Measurements from ENCODE around the gene TAB2. TPM values are rescaled to one million over a fixed set of nuclear protein-coding genes. Genes with fewer than 3 reads are reported as not detected.

Gene TAB2
- total RNA-seq, 1 experiment from 2014 or later, result 56.2 TPM

GRCh38 chr6:149384464-149384863, 67.0 kb downstream of the TAB2 start:
- H4K5ac ChIP-seq (ENCODE audit: insufficient read length, low read depth, low read length), result no peak overlapping the region
- no peak overlapping the region for H3K56ac ChIP-seq (ENCODE audit: insufficient read length, low read depth, low read length)
- H2BK12ac ChIP-seq (ENCODE audit: insufficient read length, low read depth, low read length), result no peak overlapping the region
- no peak overlapping the region for H4K91ac ChIP-seq (ENCODE audit: insufficient read length, low read depth, low read length)
- no peak overlapping the region for H2AFZ ChIP-seq (ENCODE audit: low read length)
- no peak overlapping the region for H4K8ac ChIP-seq (replicated peaks; ENCODE audit: insufficient read length, low read depth, low read length)
- H2BK120ac ChIP-seq (ENCODE audit: low read depth, low read length, poor library complexity, severe bottlenecking), result no peak overlapping the region
- H2BK15ac ChIP-seq (ENCODE audit: low read depth, low read length), result no peak overlapping the region
- Mint-ChIP-seq H3K4me1 (no peaks in the 10 kb centered on the region), H3K9me3 (peaks cover 0 to 2% of the 10 kb centered on the region in 2 experiments; a peak in 2 of 5 replicates), H3K27me3 (ENCODE audit: low read depth) (no peaks in the 10 kb centered on the region), H3K36me3 (ENCODE audit: insufficient read depth in 1 of 3, low read depth in 3 of 3) (peaks cover 14 to 40% (median 27%) of the 10 kb centered on the region in 3 experiments; a peak in 6 of 7 replicates), H3K27ac (no peak overlapping the region), H3K4me3 (no peak overlapping the region)
- H3K4me2 ChIP-seq (ENCODE audit: insufficient read depth, insufficient read length, low read length), result no peak overlapping the region
- H3K4ac ChIP-seq (ENCODE audit: low read depth, low read length), result no peak overlapping the region
- DNase-seq, result no peak
- H3K79me1 ChIP-seq (ENCODE audit: insufficient read depth, low read depth, low read length, poor library complexity, severe bottlenecking), result peaks cover 6% of the 10 kb centered on the region
- H3K27ac ChIP-seq (ENCODE audit: insufficient read length, low read depth, low read length), result no peak overlapping the region
- no peak overlapping the region for H2BK20ac ChIP-seq (ENCODE audit: low read depth, low read length, poor library complexity, severe bottlenecking)
- no peak overlapping the region for H3K14ac ChIP-seq (ENCODE audit: insufficient read depth, low read length)
- no peak overlapping the region for H3K23ac ChIP-seq (ENCODE audit: insufficient read length, low read depth, low read length)
- no peak overlapping the region for H2AK5ac ChIP-seq (ENCODE audit: insufficient read length, low read length)
- no peak overlapping the region for H3K18ac ChIP-seq (ENCODE audit: insufficient read length, low read depth, low read length)
- H3K9ac ChIP-seq (ENCODE audit: extremely low read depth, insufficient read length, low read length), result no peak overlapping the region
- H3K23me2 ChIP-seq (ENCODE audit: insufficient read length, low read depth, low read length, poor library complexity, severe bottlenecking), result no peaks in the 10 kb centered on the region
- H3K79me2 ChIP-seq (ENCODE audit: insufficient read depth, low read length), result no peaks in the 10 kb centered on the region; the same call in 1 of the 2 replicates
- no peaks in the 10 kb centered on the region for H3K27me3 ChIP-seq (ENCODE audit: insufficient read depth, low read length)
- H2BK5ac ChIP-seq (ENCODE audit: insufficient read length, low read length), result no peak overlapping the region
- no peaks in the 10 kb centered on the region for H3K4me1 ChIP-seq (ENCODE audit: insufficient read depth, low read length)
- H3K9me3 ChIP-seq (ENCODE audit: control insufficient read depth, low read depth, low read length), result no peaks in the 10 kb centered on the region
- TF ChIP-seq CTCF (conservative IDR thresholded peaks at IDR 0.05), result no peak
- H3T11ph ChIP-seq (ENCODE audit: low read length), result no peak overlapping the region
- H4K20me1 ChIP-seq (ENCODE audit: control insufficient read depth, insufficient read depth, insufficient read length), result no peaks in the 10 kb centered on the region
